IMR-90 (cell line): ENCODE data around the gene APOL3. TPM values are rescaled to one million over a fixed set of nuclear protein-coding genes. Genes with fewer than 3 reads are reported as not detected.

ENCODE experiments used
- ATAC-seq: fragments of 200-7000 bp; cut with Tn5 transposase; 2 replicates; pipeline ENCODE4 v1.9.1; 2020; ENCODE audit warnings: low read depth, mild to moderate bottlenecking, moderate library complexity
- BruUV-seq: library from RNA; stranded (reverse); fragments of 400-500 nt; replicated peaks from 2 replicates; lab custom pipeline; 2021; lab: Mats Ljungman, UMichigan
- CTCF ChIA-PET: fragments of 300-600 bp; formaldehyde crosslinking; extraction: SDS; loops from one replicate; lab custom pipeline; 2021; ENCODE audit warnings: antibody characterized with exemption; lab: Yijun Ruan, JAX
- POLR2A ChIA-PET: fragments of 300-600 bp; sonication (Branson Sonifier 250); formaldehyde crosslinking; loops from one replicate; lab custom pipeline; 2022; ENCODE audit warnings: antibody characterized with exemption; ENCODE audit not compliant: unreplicated experiment; lab: Charles Lee
- DNase-seq: peaks from one replicate; pipeline ENCODE4 v3.0.0; 2013
- H2AFZ ChIP-seq: replicated peaks from 2 replicates; pipeline ENCODE3; 2013; ENCODE audit warnings: low read length, mild to moderate bottlenecking; ENCODE audit not compliant: poor library complexity
- H2AK5ac ChIP-seq: 2 replicates; pipeline ENCODE4 v1.6.1; 2013; ENCODE audit warnings: low read depth, low read length, inconsistent platforms
- H2AK9ac ChIP-seq: replicated peaks from 2 replicates; pipeline ENCODE3; 2013; ENCODE audit warnings: mild to moderate bottlenecking, low read depth, low read length, moderate library complexity; ENCODE audit not compliant: poor library complexity
- H2BK120ac ChIP-seq: 2 replicates; pipeline ENCODE4 v1.6.1; 2013; ENCODE audit warnings: low read depth, low read length, inconsistent platforms
- H2BK15ac ChIP-seq: 3 replicates; pipeline ENCODE4 v1.6.1; 2013; ENCODE audit warnings: low read depth, low read length, inconsistent platforms
- H2BK20ac ChIP-seq: 2 replicates; pipeline ENCODE4 v1.6.1; 2013; ENCODE audit warnings: low read depth, mild to moderate bottlenecking, inconsistent platforms, low read length, moderate library complexity
- H2BK5ac ChIP-seq: 2 replicates; pipeline ENCODE4 v1.6.1; 2013; ENCODE audit warnings: mild to moderate bottlenecking, low read depth, low read length, inconsistent platforms; ENCODE audit not compliant: poor library complexity, severe bottlenecking
- H3K14ac ChIP-seq: replicated peaks from 2 replicates; pipeline ENCODE4 v1.6.1; 2013; ENCODE audit warnings: low read depth, low read length, inconsistent platforms
- H3K18ac ChIP-seq: 2 replicates; pipeline ENCODE4 v1.6.1; 2013; ENCODE audit warnings: low read depth, low read length, control low read depth
- H3K23ac ChIP-seq: 2 replicates; pipeline ENCODE4 v1.6.1; 2013; ENCODE audit warnings: low read depth, low read length, inconsistent platforms
- H3K27ac ChIP-seq: 2 replicates; pipeline ENCODE4 v1.5.1; 2013; ENCODE audit warnings: mild to moderate bottlenecking, control low read depth, low read length; ENCODE audit not compliant: insufficient read depth
- H3K27me3 ChIP-seq: 2 replicates; pipeline ENCODE4 v1.6.1; 2013; ENCODE audit warnings: low read length; ENCODE audit not compliant: control insufficient read depth, insufficient read depth
- H3K36me3 ChIP-seq: 2 replicates; pipeline ENCODE4 v1.6.1; 2013; ENCODE audit warnings: low read length, mixed read lengths; ENCODE audit not compliant: control insufficient read depth, insufficient read depth
- H3K4ac ChIP-seq: 2 replicates; pipeline ENCODE4 v1.6.1; 2013; ENCODE audit warnings: low read depth, low read length, inconsistent platforms
- H3K4me1 ChIP-seq: 2 replicates; pipeline ENCODE4 v1.6.1; 2013; ENCODE audit warnings: low read length, mixed read lengths; ENCODE audit not compliant: control insufficient read depth, insufficient read depth
- H3K4me2 ChIP-seq: 2 replicates; pipeline ENCODE4 v1.6.1; 2013; ENCODE audit warnings: low read depth, mild to moderate bottlenecking, control low read depth, low read length, moderate library complexity
- H3K4me3 ChIP-seq: 2 replicates; pipeline ENCODE4 v1.5.1; 2013; ENCODE audit warnings: low read depth, mild to moderate bottlenecking, control low read depth, low read length, moderate library complexity; ENCODE audit not compliant: insufficient read depth
- H3K56ac ChIP-seq: 2 replicates; pipeline ENCODE4 v1.6.1; 2013; ENCODE audit warnings: low read length, inconsistent platforms; ENCODE audit not compliant: insufficient read depth; ENCODE audit errors: extremely low read depth
- H3K79me1 ChIP-seq, 2 experiments: 2 replicates each; pipeline ENCODE4 v1.6.1; 2013; ENCODE audit warnings: low read length in 2 of 2, inconsistent platforms in 1 of 2, low read depth in 1 of 2
- H3K9ac ChIP-seq: 2 replicates; pipeline ENCODE4 v1.6.1; 2013; ENCODE audit warnings: low read depth, low read length, control low read depth
- H3K9me1 ChIP-seq: 2 replicates; pipeline ENCODE4 v1.6.1; 2013; ENCODE audit warnings: low read length, inconsistent platforms; ENCODE audit not compliant: insufficient read depth
- H3K9me3 ChIP-seq: 2 replicates; pipeline ENCODE4 v1.6.1; 2013; ENCODE audit warnings: low read length; ENCODE audit not compliant: control insufficient read depth, insufficient read depth
- H4K20me1 ChIP-seq: 2 replicates; pipeline ENCODE4 v1.6.1; 2013; ENCODE audit warnings: low read length, inconsistent platforms; ENCODE audit not compliant: insufficient read depth
- H4K5ac ChIP-seq: 2 replicates; pipeline ENCODE4 v1.6.1; 2013; ENCODE audit warnings: mild to moderate bottlenecking, low read depth, low read length, control low read depth
- H4K8ac ChIP-seq, 2 experiments: 2 replicates each; pipeline ENCODE4 v1.6.1; 2013; ENCODE audit warnings: low read depth in 2 of 2, low read length in 2 of 2, control low read depth in 1 of 2, inconsistent platforms in 1 of 2
- H4K91ac ChIP-seq: 2 replicates; pipeline ENCODE4 v1.6.1; 2013; ENCODE audit warnings: low read depth, low read length, inconsistent platforms; ENCODE audit not compliant: insufficient read depth
- BHLHE40 ChIP-seq: fragments of 150-350 bp; IDR thresholded peaks from 2 replicates; pipeline ENCODE4 v1.6.1; 2016; ENCODE audit warnings: mild to moderate bottlenecking, low read depth, low read length
- CEBPB ChIP-seq: IDR thresholded peaks from 2 replicates; pipeline ENCODE4 v1.6.1; 2012; ENCODE audit warnings: low read depth, low read length, improper control_type of control experiment
- CHD1 ChIP-seq: IDR thresholded peaks from 2 replicates; pipeline ENCODE4 v1.6.1; 2012; ENCODE audit warnings: low read depth, low read length, improper control_type of control experiment
- CTCF ChIP-seq: conservative IDR thresholded peaks from 2 replicates; pipeline ENCODE4 v1.5.1; 2012; ENCODE audit warnings: mild to moderate bottlenecking, low read depth, low read length, improper control_type of control experiment
- ELK1 ChIP-seq: fragments of 150-350 bp; IDR thresholded peaks from 2 replicates; pipeline ENCODE4 v1.6.1; 2016; ENCODE audit warnings: low read depth, mild to moderate bottlenecking, low read length, moderate library complexity, borderline replicate concordance
- FOS ChIP-seq: fragments of 150-350 bp; IDR thresholded peaks from 2 replicates; pipeline ENCODE4 v1.6.1; 2016; ENCODE audit warnings: low read depth, low read length
- MAFK ChIP-seq: IDR thresholded peaks from 2 replicates; pipeline ENCODE4 v1.6.1; 2012; ENCODE audit warnings: low read depth, low read length, improper control_type of control experiment
- MXI1 ChIP-seq: IDR thresholded peaks from 2 replicates; pipeline ENCODE4 v1.6.1; 2012; ENCODE audit warnings: low read depth, mild to moderate bottlenecking, low read length, moderate library complexity, borderline replicate concordance
- NFE2L2 ChIP-seq: fragments of 150-350 bp; IDR thresholded peaks from 2 replicates; pipeline ENCODE4 v1.6.1; 2016; ENCODE audit warnings: low read depth, mild to moderate bottlenecking, low read length
- POLR2A ChIP-seq: IDR thresholded peaks from 2 replicates; pipeline ENCODE4 v1.6.1; 2012; ENCODE audit warnings: mild to moderate bottlenecking, low read depth, low read length
- RAD21 ChIP-seq: IDR thresholded peaks from 2 replicates; pipeline ENCODE4 v1.6.1; 2012; ENCODE audit warnings: low read length, improper control_type of control experiment
- RCOR1 ChIP-seq: IDR thresholded peaks from 2 replicates; pipeline ENCODE4 v1.6.1; 2012; ENCODE audit warnings: mild to moderate bottlenecking, low read length, improper control_type of control experiment; ENCODE audit not compliant: insufficient replicate concordance
- RFX5 ChIP-seq: IDR thresholded peaks from 2 replicates; pipeline ENCODE4 v1.8.0; 2012; ENCODE audit warnings: low read depth, mild to moderate bottlenecking, low read length, moderate library complexity
- USF2 ChIP-seq: fragments of 150-350 bp; IDR thresholded peaks from 2 replicates; pipeline ENCODE4 v1.6.1; 2017; ENCODE audit warnings: mild to moderate bottlenecking, antibody characterized with exemption, low read length, low read depth
- WGBS, 2 experiments: methylation state at CpG; one replicate each; pipeline versions ENCODE4 v1.1.5 to v1.1.7; 2013; ENCODE audit warnings: missing lambda C conversion rate in 2 of 2; ENCODE audit not compliant: insufficient read length in 1 of 2; ENCODE audit errors: extremely low coverage in 2 of 2; 5-methylcytosine and 5-hydroxymethylcytosine counted together
- dilution Hi-C: fragments of 300-500 bp; cut with HindIII; formaldehyde crosslinking; loops from one replicate; pipeline ENCODE4 v1.14.3; 2018; ENCODE audit warnings: low sequenced_read_pairs; ENCODE audit not compliant: unreplicated experiment
- in situ Hi-C: fragments of 300-500 bp; cut with MboI; formaldehyde crosslinking; loops from 3 replicates; pipeline ENCODE4 v1.14.3; 2019; ENCODE audit warnings: low sequenced_read_pairs, inconsistent platforms, mixed read lengths
- intact Hi-C: fragments of 100-400 bp; cut with micrococcal nuclease; formaldehyde crosslinking; loops from 2 replicates; pipeline ENCODE4 v1.10.0; 2022
- polyA plus RNA-seq, 3 experiments: library from polyadenylated mRNA; depleted of rRNA; stranded (reverse); fragments of >200 nt; gene quantifications; 2 replicates each; pipeline ENCODE4 v1.2.3, GENCODE V29; 2012; ENCODE audit warnings: low replicate concordance in 1 of 3
- total RNA-seq: library from RNA; depleted of rRNA; stranded (reverse); fragments of >200 nt; gene quantifications from 2 replicates; pipeline ENCODE4 v1.2.3, GENCODE V29; 2012

APOL3 gene
- total and polyA plus RNA-seq, 2 of the 4 experiments (the other 2 are of a cell fraction), result 1.4 to 2.3 TPM

- dilution Hi-C loops, result no loop called here
- intact Hi-C loops, result no loop called here
- Histone ChIP-seq H2AFZ (no peak overlapping the region), H2BK15ac (no peak overlapping the region), H3K4ac (no peak overlapping the region), H3K79me1 (peaks cover 0 to 7% of the 10 kb centered on the region in 2 experiments; a peak in 1 of 4 replicates), H3K18ac (no peak overlapping the region), H4K5ac (no peak overlapping the region), H3K14ac (no peak overlapping the region), H2BK120ac (no peak overlapping the region), H4K91ac (no peak overlapping the region), H2AK5ac (no peak overlapping the region), H3K9me1 (peaks cover 8% of the 10 kb centered on the region; the same call in 1 of the 2 replicates), H3K27me3 (0 out of 2 replicates have a peak, but pooled peaks cover 2% of the 10 kb centered on the region), H2AK9ac (no peak overlapping the region), H3K4me3 (no peak overlapping the region), H4K20me1 (no peaks in the 10 kb centered on the region), H4K8ac (no peak overlapping the region), H3K36me3 (no peaks in the 10 kb centered on the region), H3K4me2 (no peak overlapping the region), H3K56ac (no peak overlapping the region), H3K27ac (no peak overlapping the region), H2BK20ac (no peak overlapping the region), H3K4me1 (peaks cover 13% of the 10 kb centered on the region; the same call in 1 of the 2 replicates), H3K9ac (no peak overlapping the region), H3K23ac (no peak overlapping the region), H2BK5ac (no peak overlapping the region), H3K9me3 (peaks cover 2% of the 10 kb centered on the region; the same call in 1 of the 2 replicates)
- CTCF ChIA-PET, result no interaction called here
- POLR2A ChIA-PET, result no interaction called here
- ATAC-seq (no peak), DNase-seq (no peak)
- no TSS peak for BruUV-seq
- in situ Hi-C loops, result no loop called here
- WGBS, 2 experiments, result 87% methylated on average over 8 of the region's 12 CpGs; no CpG with 5 or more reads in 1 of the 2 experiments
- TF ChIP-seq RAD21 (no peak), CTCF (no peak), RCOR1 (no peak), CEBPB (no peak), BHLHE40 (no peak), MAFK (no peak), FOS (no peak), RFX5 (no peak), MXI1 (no peak), POLR2A (no peak), CHD1 (no peak), USF2 (no peak), NFE2L2 (no peak), ELK1 (no peak)
Measured at GRCh38 chr22:36153501-36154422, 6.8 kb downstream of the APOL3 start.
